ENCODE data around the gene TRIM28. TPM values are rescaled to one million over a fixed set of nuclear protein-coding genes. Genes with fewer than 3 reads are reported as not detected.

TRIM28 gene
- total and polyA plus RNA-seq, 9 of the 15 experiments (the other 6 are each of a cell fraction or from before 2014, with no cell fraction given): 12.1 to 797 (median 490) TPM

DNA sequence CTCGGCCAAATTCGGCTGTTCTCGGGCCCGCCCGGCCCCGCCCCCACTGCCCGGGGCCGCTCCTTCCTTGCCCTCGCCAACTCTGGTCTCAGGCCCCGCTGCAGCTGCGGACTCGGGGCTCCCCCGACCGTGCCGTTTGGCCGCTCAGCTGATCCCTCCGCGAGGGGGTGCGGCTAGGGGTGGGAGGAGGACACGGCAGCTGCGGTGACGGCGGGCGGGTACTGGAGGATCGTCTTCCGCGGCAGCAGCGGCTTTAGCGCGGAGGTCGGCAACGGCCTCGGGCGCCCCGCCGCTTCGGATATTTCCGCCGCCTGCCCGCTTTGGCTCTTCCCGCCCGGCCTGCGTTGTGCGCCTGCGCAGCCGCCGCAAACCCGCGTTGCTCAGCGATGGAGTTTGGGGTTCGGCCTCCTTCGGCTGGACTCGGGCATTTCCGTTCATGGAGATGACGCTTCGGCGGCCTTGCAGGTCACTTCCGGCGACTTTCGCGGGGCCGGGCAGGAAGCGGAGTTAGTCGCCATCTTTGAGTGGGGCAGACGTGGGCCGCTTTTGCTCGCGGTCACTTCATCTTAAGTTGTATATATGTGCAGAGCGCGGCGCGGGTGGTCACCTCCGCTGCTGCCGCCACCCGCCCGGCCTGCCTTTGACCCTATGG is 14.9 kb downstream of the TRIM28 start (continued):
- TF ChIP-seq, protein P1, sequence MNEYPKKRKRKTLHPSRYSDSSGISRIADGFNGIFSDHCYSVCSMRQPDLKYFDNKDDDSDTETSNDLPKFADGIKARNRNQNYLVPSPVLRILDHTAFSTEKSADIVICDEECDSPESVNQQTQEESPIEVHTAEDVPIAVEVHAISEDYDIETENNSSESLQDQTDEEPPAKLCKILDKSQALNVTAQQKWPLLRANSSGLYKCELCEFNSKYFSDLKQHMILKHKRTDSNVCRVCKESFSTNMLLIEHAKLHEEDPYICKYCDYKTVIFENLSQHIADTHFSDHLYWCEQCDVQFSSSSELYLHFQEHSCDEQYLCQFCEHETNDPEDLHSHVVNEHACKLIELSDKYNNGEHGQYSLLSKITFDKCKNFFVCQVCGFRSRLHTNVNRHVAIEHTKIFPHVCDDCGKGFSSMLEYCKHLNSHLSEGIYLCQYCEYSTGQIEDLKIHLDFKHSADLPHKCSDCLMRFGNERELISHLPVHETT (CRISPR knock-in tag; conservative IDR thresholded peaks at IDR 0.05 in 1 of 2, IDR thresholded peaks at IDR 0.05 in 1 of 2): peak in 1 of 2 experiments; percentile 20; a peak in 1 of 4 replicates
- peak; percentile 66; the same call in 1 of the 2 replicates for TF ChIP-seq KDM2B (CRISPR knock-in tag; IDR thresholded peaks at IDR 0.05)
- no peak; the same call in 1 of the 2 replicates for TF ChIP-seq HMGXB4 (CRISPR knock-in tag; IDR thresholded peaks at IDR 0.05)
- peak; percentile 37; the same call in 1 of the 2 replicates for TF ChIP-seq ZNF263 (CRISPR knock-in tag; IDR thresholded peaks at IDR 0.05; ENCODE audit: borderline replicate concordance)
- TF ChIP-seq, protein P2, sequence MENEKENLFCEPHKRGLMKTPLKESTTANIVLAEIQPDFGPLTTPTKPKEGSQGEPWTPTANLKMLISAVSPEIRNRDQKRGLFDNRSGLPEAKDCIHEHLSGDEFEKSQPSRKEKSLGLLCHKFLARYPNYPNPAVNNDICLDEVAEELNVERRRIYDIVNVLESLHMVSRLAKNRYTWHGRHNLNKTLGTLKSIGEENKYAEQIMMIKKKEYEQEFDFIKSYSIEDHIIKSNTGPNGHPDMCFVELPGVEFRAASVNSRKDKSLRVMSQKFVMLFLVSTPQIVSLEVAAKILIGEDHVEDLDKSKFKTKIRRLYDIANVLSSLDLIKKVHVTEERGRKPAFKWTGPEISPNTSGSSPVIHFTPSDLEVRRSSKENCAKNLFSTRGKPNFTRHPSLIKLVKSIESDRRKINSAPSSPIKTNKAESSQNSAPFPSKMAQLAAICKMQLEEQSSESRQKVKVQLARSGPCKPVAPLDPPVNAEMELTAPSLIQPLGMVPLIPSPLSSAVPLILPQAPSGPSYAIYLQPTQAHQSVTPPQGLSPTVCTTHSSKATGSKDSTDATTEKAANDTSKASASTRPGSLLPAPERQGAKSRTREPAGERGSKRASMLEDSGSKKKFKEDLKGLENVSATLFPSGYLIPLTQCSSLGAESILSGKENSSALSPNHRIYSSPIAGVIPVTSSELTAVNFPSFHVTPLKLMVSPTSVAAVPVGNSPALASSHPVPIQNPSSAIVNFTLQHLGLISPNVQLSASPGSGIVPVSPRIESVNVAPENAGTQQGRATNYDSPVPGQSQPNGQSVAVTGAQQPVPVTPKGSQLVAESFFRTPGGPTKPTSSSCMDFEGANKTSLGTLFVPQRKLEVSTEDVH (IDR thresholded peaks at IDR 0.05; ENCODE audit: low read depth, partially characterized antibody): peak; percentile 78
- TF ChIP-seq HNRNPL (IDR thresholded peaks at IDR 0.05; ENCODE audit: low read depth, low read length): peak; percentile 69
- TF ChIP-seq, protein P3, sequence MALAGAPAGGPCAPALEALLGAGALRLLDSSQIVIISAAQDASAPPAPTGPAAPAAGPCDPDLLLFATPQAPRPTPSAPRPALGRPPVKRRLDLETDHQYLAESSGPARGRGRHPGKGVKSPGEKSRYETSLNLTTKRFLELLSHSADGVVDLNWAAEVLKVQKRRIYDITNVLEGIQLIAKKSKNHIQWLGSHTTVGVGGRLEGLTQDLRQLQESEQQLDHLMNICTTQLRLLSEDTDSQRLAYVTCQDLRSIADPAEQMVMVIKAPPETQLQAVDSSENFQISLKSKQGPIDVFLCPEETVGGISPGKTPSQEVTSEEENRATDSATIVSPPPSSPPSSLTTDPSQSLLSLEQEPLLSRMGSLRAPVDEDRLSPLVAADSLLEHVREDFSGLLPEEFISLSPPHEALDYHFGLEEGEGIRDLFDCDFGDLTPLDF (CRISPR knock-in tag; IDR thresholded peaks at IDR 0.05): peak; percentile 81; the same call in 1 of the 2 replicates
- TF ChIP-seq HDAC1 (IDR thresholded peaks at IDR 0.05): peak in 1 of 2 experiments; percentile 10; a peak in 2 of 4 replicates
- TF ChIP-seq SUPT5H (IDR thresholded peaks at IDR 0.05): peak; percentile 56
- TF ChIP-seq GATAD2A (IDR thresholded peaks at IDR 0.05): peak; percentile 98
- 0 out of 2 replicates have a peak, but pooled peaks have one; percentile 12 for TF ChIP-seq ESRRA (IDR thresholded peaks at IDR 0.05; ENCODE audit: borderline replicate concordance, low read depth)
- TF ChIP-seq, protein P4, sequence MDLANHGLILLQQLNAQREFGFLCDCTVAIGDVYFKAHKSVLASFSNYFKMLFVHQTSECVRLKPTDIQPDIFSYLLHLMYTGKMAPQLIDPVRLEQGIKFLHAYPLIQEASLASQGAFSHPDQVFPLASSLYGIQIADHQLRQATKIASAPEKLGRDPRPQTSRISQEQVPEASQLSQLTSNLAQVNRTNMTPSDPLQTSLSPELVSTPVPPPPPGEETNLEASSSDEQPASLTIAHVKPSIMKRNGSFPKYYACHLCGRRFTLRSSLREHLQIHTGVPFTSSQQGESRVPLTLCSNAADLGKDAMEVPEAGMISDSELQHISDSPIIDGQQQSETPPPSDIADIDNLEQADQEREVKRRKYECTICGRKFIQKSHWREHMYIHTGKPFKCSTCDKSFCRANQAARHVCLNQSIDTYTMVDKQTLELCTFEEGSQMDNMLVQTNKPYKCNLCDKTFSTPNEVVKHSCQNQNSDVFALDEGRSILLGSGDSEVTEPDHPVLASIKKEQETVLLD (IDR thresholded peaks at IDR 0.05): peak; percentile 89
- TF ChIP-seq, protein P5, sequence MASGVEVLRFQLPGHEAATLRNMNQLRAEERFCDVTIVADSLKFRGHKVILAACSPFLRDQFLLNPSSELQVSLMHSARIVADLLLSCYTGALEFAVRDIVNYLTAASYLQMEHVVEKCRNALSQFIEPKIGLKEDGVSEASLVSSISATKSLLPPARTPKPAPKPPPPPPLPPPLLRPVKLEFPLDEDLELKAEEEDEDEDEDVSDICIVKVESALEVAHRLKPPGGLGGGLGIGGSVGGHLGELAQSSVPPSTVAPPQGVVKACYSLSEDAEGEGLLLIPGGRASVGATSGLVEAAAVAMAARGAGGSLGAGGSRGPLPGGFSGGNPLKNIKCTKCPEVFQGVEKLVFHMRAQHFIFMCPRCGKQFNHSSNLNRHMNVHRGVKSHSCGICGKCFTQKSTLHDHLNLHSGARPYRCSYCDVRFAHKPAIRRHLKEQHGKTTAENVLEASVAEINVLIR (CRISPR knock-in tag; IDR thresholded peaks at IDR 0.05): 0 out of 2 replicates have a peak, but pooled peaks have one; percentile 61
- peak; percentile 60; the same call in 1 of the 2 replicates for TF ChIP-seq OTX1 (CRISPR knock-in tag; IDR thresholded peaks at IDR 0.05)

All from K562 (cell line).